Stomach (tissue), 4 donors: ENCODE results near the gene MYH9.

ENCODE experiments used
- CTCF ChIP-seq, 7 experiments: fragments of 450-650 bp in 4 of 7; fragments of 200-600 bp in 3 of 7; sonication (generic) in 3 of 7; IDR thresholded peaks; one replicate each; pipeline ENCODE4 v1.5.1; 2016 to 2019; ENCODE audit warnings: antibody characterized with exemption in 7 of 7, control low read depth in 2 of 7, mild to moderate bottlenecking in 1 of 7
- EP300 ChIP-seq: sonication (generic); formaldehyde crosslinking; IDR thresholded peaks from one replicate; pipeline ENCODE4 v1.6.1; 2017; ENCODE audit warnings: antibody characterized with exemption
- POLR2A ChIP-seq, 4 donors: fragments of 450-650 bp; IDR thresholded peaks; one replicate each; pipeline ENCODE4 v1.6.1; 2016; ENCODE audit warnings: antibody characterized with exemption in 4 of 4, control low read depth in 2 of 4, mild to moderate bottlenecking in 1 of 4, moderate library complexity in 1 of 4

GRCh38 chr22:36378869-36379217 is 8.9 kb downstream of the MYH9 start:
- TF ChIP-seq POLR2A (IDR thresholded peaks at IDR 0.05): no peak
- TF ChIP-seq CTCF (IDR thresholded peaks at IDR 0.05): no peak
- TF ChIP-seq EP300: no peak
